ENCODE data around the gene APBA1.

GRCh38 chr9:69483886-69484422 lies 188.2 kb downstream of the APBA1 start:
- TF ChIP-seq CTCF (conservative IDR thresholded peaks at IDR 0.05; ENCODE audit: low read depth, low read length) (no peak), USF2 (IDR thresholded peaks at IDR 0.05; ENCODE audit: low read depth, low read length) (no peak), POLR2A (IDR thresholded peaks at IDR 0.05; ENCODE audit: low read depth, low read length) (no peak), MAFK (IDR thresholded peaks at IDR 0.05; ENCODE audit: low read depth, low read length) (no peak), RAD21 (IDR thresholded peaks at IDR 0.05; ENCODE audit: low read length) (no peak)

Data from IMR-90 (cell line).